NCI-H1048 (cell line): ENCODE measurements around the gene METRNL.
"Not testable (repeated sequence)": the region's sequence is repeated elsewhere in the genome, so short reads cannot be mapped to it uniquely, and the experiment has no call there.

Source experiments
- DNase-seq: peaks from one replicate; lab custom pipeline; 2025; lab: John Stamatoyannopoulos, UW

METRNL gene

DNA sequence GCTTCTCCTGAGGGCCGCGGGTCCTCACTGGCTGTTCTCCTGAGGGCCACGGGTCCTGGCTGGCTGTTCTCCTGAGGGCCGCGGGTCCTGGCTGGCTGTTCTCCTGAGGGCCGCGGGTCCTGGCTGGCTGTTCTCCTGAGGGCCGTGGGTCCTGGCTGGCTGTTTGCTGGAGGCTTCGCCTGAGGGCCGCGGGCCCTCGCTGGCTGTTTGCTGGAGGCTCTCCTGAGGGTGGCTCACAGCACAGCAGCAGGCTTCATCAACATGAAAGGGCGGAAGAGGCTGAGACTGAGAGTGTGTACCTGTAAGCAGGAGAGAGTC is 60.8 kb downstream of the METRNL start:
- not testable (repeated sequence) for DNase-seq

DNA sequence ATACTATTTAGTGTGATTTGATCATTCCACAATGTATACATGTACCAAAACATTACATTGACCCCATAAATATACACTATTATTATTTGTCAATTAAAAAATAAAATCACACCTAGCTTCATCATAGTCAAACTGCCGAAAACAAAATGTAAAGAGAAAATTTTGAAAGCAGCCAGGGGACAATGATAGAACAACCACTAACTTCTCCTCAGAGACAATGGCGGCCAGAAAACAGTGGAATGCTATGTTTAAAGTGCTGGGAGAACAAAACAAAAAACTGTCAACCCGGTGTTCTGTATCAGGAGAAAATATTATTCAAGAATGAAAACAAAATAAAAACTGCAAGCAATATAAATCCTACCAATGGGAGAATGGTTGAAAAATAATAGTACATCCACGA is 63.2 kb downstream of the METRNL start:
- DNase-seq, result no peak

DNA sequence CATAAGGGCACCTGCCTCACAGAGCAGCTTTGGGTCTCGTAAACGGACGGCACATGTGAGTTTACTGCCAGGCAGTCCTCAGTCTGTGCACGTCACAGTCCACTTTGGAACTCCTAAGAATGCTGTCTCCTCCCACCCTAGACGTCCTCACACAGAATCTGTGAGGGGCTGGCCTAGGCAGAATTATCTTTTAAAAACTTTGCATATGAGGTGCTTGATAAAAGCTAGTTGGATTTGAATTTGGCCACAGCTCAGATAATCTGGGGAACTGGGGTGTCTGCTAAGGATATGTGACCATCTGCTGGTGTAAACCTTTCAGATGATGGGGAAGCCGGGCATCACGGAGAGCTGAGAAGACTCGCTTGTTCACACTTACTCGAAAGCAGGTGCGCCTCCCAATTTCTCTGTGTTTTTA is 64.4 kb downstream of the METRNL start:
- no peak for DNase-seq
